Left renal pelvis (tissue), 4 donors: Measurements from ENCODE around the gene SLC22A3. TPM values are rescaled to one million over a fixed set of nuclear protein-coding genes. Genes with fewer than 3 reads are reported as not detected.
"Not testable (repeated sequence)": the region's sequence is repeated elsewhere in the genome, so short reads cannot be mapped to it uniquely, and the experiment has no call there.

ENCODE experiments used
- DNase-seq, 4 donors: peaks; one replicate each; pipeline ENCODE4 v3.0.0-alpha.2; 2013; ENCODE audit warnings: low read depth in 4 of 4, low spot score in 3 of 4
- polyA plus RNA-seq, 4 donors: library from polyadenylated mRNA; unstranded; fragments of 120-200 nt; gene quantifications; one replicate each; pipeline ENCODE4 v1.2.1, GENCODE V29; 2013; ENCODE audit not compliant: insufficient read length in 4 of 4

The SLC22A3 gene, protein sequence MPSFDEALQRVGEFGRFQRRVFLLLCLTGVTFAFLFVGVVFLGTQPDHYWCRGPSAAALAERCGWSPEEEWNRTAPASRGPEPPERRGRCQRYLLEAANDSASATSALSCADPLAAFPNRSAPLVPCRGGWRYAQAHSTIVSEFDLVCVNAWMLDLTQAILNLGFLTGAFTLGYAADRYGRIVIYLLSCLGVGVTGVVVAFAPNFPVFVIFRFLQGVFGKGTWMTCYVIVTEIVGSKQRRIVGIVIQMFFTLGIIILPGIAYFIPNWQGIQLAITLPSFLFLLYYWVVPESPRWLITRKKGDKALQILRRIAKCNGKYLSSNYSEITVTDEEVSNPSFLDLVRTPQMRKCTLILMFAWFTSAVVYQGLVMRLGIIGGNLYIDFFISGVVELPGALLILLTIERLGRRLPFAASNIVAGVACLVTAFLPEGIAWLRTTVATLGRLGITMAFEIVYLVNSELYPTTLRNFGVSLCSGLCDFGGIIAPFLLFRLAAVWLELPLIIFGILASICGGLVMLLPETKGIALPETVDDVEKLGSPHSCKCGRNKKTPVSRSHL
- 10 to 100 TPM in 1 of 4 donors, 1 to 10 TPM in 3; 3.9 to 25.9 (median 5.7) TPM for polyA plus RNA-seq

GRCh38 chr6:160348223-160349019, at the start of gene SLC22A3:
Gene SLC22A3 (plus strand): TSS chr6:160348378. CDS start chr6:160348420, 42 bp downstream.
- DNase-seq: peak in 1 of 4 donors; percentile 12

GRCh38 chr6:160299559-160299958, 48.6 kb upstream of the SLC22A3 start:
- DNase-seq: no peak

- peak in 1 of 4 donors; percentile 2 for DNase-seq
Observed at GRCh38 chr6:160300076-160300695, 48.0 kb upstream of the SLC22A3 start.

- no peak for DNase-seq
Observed at GRCh38 chr6:160301339-160301738, 46.8 kb upstream of the SLC22A3 start.

- DNase-seq: not testable (repeated sequence)
Observed at GRCh38 chr6:160302431-160303082, 45.6 kb upstream of the SLC22A3 start.

- no peak for DNase-seq
Observed at GRCh38 chr6:160303806-160304205, 44.4 kb upstream of the SLC22A3 start.

DNA sequence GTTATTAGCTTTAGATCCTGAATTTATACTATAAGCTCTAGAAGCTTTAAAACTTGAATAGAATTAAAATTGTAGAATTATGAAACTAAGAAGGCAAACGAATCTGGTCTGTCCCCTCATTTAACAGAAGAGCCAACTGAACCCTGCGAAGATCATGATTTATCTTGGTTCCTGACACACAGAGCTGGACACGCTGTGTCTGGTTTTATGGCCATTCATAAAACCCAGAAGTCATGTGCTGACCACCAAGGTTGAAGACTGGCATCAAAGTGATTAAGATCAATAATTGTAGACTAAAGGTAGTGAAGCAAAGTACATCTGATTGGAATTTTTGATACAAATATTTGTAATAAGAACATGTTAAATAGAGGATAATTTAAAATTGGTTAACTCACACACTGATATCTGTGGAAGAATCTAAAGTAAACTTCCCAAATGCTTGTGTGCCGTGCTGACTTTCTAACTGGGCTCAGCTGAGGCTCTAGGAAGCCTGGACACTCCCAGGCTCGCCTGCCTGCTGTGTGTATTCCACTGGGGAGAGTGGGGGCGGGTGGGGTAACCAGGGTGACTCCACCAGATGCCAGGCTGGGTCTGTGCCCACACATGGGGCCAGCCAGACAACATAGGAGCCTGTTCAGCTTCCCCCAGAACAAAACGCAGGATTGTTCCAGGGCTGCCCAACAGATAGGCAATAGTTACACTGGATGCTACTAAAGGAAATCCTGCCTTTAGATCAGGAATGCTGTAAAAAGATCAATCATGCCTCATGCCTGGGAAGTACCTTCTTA, 42.1 kb upstream of the SLC22A3 start:
- DNase-seq: no peak

DNA sequence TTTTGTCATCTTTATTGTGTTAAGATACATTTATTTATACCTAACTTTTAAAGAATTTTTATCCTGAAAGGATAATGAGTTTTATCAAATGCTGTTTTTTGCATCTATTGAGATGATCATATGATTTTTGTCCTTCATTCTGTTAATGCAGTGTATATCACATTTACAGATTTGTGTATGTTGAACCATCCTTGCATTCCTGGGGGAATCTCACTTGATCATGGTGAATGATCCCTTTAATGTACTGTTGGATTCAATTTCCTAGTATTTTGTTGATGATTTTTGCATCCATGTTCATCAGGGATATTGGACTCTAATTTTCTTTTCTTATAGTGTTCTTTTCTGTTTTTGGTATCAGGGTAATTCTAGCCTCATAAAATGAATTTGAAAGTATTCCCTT, 38.5 kb upstream of the SLC22A3 start:
- DNase-seq: no peak

DNA sequence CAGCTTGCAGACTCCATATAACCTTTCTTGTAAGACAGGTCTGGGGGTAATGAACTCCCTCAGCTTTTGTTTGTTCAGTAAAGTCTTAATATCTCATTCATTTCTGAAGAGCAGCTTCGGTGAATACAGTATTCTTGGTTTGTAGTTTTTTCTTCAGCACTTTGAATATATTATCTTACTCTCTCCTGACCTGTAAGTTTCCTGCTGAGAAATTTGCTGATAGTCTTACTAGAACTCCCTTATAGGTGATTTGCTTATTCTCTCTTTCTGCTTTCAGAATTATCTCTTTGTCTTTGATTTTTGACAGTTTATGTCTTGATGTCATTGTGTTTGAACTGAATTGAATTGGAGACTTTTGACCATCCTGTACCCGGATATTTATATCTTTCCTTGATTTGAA, 35.3 kb upstream of the SLC22A3 start:
- DNase-seq: no peak

DNA sequence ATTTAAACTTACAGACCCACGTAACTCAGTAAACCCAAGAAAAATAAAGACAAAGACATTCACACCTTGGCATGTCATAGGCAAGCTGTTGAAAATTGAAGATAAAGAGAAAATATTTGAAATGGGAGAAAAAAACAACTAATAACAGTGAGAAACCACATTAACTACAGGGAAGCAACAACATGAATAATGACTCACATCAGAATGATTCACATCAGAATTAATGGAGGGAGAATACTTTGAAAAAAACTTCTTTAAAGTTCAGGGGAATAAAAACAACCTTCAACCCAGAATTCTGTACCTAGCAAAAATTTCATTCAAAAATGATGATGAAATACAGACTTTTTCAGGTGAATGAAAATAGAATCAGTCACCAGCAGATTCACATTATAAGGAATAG, 32.9 kb upstream of the SLC22A3 start:
- no peak for DNase-seq

DNA sequence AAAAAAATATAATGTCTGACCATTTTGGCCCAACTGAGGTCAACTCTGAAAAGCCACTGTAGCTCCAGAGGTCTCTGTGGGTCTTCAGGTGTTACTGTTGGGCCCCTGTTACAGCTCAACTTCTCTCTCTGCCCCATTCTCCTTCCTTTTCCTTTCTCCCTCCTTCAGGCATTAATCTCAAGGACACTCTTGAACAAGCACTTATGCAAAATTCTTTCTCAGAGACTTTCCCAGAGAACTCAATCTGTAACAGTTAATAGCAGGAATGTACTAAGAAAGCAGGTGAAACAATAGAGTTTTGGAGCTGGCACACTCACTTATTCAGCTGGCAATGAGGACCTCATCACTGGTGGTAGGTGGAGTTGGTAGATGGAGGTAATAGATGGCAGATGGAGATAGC, 31.9 kb upstream of the SLC22A3 start:
- DNase-seq: no peak

- DNase-seq: no peak
Observed at GRCh38 chr6:160319246-160319645, 28.9 kb upstream of the SLC22A3 start.

DNA sequence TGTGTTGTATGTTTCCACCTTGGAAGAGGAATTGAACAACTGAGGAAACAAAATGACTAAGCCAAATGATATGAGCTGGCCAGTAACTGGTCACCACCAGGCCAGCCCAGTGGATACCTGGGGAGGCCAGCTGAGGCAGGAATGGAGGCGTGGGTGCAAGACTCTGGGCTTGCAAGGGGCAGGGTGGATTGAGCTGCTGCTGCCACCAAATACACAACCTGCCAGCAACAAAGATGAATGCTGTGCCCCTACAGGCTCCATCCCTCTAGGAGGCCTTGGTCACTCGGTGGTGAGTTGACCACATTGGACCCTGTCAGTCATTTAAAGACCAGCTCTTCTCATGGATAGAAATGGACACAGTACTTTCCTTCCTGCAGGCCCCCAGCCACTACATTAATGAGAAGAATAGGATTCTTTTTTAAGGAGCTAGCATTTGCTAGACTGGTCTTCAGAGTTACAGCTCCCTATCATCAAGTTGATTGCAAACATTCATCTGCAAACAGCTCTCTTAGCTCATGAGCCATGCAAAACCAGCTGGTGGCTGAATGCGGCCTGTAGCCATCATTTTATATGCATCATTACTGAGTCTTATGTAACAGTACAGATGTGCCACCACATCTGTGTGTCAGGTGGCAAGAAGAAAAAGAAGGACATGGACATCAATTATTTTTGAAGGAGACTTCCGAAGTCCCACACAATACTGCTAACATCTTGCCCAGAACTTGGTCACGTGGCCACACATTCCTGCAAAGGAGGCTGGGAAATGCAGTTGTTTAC, 26.3 kb upstream of the SLC22A3 start:
- no peak for DNase-seq

GRCh38 chr6:160327981-160328380, 20.2 kb upstream of the SLC22A3 start:
- DNase-seq: no peak

DNA sequence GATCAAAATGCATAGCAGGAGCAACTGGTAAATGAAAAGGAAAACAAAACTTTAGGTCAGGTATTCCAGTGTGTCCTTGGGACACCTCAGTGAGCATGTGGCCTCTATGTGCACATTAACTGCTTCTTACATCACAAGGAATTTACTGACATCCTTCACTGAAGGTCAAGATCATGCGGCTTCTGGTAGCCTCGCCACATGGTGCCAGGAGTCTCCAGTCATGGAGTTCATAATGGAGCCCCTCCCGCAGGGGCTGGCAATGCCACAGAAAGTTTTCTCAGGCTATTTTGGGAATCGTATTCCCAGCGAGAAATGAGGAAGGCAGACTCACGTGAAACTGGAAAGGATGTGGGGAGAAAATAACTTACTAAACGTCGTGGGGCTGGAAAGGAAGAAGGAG, 19.7 kb upstream of the SLC22A3 start:
- DNase-seq: no peak

GRCh38 chr6:160329188-160329587, 19.0 kb upstream of the SLC22A3 start:
- no peak for DNase-seq

GRCh38 chr6:160330619-160331018, 17.6 kb upstream of the SLC22A3 start:
- DNase-seq: no peak

DNA sequence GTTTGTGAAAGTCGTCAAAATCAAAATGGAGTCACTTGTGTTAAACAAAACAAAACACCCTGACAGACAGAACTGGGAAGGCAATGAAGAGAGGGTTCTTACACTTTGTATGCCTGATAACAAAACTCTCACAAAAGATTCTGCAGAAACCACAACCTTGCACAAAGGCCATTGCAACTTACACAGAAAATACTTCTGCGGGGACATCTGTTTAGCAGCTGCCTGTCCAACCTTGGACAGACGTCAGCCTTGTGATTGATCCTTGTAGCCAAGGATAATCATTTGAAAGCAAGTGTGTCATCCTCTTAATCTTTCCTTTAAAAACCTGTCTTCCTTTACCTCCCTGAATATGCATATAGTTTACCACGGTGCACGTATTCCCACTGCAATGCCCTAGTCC, 17.0 kb upstream of the SLC22A3 start:
- DNase-seq: no peak

DNA sequence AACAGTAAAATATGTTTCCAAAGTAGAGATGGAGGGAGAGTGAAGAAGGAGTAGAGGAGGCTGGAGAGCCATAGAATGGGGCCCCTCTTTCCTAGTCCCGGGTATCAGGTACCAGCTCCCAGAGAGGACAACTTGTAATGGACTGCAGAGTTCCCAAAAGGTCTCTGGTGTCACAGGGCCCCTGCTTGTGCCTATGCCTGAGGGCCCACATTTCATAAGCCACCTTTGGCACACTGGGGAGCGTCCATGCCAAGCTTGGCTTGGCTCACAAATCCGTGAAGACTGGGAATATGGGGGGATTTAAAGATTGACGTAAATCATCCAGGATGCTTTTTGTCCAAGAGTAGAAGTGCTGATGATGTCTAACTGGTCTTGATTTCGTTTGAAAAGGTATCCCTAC, 16.4 kb upstream of the SLC22A3 start:
- no peak for DNase-seq
